Raji (cell line): ENCODE results near the gene TBCD.

Experiments used
- POLR2A ChIP-seq: IDR thresholded peaks from 2 replicates; pipeline ENCODE4 v1.6.1; 2011; ENCODE audit warnings: low read depth, low read length, control low read depth; ENCODE audit not compliant: insufficient read depth

TBCD gene

DNA sequence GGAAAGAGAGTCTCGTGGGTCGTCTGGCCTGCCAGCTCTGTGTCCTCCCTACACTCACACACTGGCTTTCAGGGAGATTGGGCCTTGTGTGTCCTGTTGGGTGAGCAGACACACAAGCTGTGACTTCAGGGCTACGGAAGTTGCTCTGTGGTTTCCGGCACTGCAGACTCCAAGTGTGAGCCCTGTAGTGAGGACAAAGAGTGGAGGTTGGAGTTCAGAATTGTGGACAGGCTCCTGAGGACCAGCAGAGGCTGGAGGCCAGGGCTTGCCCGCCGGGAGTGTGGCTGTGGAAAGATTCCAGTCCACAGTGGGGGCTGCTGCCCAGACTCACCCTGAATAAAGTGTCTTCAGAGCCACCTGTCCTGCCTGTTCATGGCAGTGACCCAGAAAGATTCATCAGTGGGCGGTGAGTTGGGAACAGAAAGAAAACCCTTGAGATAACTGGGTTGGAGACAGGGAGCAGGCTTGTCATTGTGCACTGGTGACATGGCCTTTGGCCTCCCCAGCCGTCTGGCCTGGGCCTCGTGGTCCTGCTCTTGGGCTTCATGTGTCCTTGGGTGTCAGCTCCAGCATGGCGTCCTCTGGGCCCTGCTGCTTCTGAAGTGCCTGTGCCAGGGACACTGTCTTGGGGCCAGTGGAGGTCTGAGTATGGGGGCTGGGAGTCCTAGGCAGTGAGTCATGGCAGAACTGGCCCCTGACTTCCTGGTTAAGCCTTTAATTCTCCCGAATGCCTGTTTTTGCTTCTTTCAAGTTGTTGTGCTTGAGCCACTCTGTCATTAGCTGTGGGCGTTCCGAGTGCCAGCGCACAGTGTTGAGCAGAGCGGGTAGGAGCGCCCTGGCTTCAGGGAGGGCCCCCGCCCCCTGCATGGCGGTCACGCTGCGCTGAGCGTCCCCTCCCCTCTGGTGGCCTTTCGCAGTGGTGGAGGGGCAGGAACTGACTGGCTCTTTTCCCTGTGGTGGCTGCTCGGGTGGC, 107.9 kb downstream of the TBCD start:
- TF ChIP-seq POLR2A = no peak

DNA sequence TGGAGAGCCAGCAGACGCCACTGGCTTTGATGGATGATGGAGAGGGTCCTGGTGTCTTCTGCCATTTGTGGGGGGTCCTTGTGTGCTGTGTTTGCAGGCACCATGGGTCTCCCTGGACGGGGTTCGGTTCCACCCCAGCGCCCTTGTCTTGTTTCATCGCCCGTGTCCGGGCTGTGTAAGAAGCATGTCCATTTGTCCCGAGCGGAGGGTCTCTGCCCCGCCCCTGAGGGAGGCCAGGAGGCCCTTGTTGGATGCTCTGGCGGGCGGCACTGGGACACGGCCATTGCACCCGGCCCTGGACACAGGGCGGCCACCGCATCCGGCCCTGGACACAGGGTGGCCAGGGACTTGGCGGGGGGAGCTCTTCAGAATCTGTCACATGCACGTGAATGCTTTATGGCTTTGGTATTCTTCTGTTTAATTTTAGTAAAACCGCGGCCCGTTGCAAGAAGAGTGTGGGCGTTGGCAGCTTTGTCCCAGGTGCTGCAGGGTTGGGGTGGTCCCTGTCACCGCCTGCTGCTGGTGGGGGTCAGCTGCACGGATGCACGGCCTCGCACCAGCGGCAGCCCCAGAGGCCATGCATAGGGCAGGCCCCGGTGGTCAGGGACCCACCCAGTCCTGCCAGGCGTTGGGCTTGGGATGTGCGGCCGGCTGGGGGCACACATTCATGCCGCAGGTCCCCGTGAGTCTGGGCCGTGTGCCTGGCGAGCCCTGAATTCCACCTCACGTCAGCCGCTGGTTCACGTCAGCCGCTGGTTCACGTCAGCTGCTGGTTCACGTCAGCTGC, 108.9 kb downstream of the TBCD start:
- no peak for TF ChIP-seq POLR2A

GRCh38 chr17:82861393-82861775, 109.5 kb downstream of the TBCD start:
- no peak for TF ChIP-seq POLR2A

GRCh38 chr17:82862191-82862590, 110.3 kb downstream of the TBCD start:
- no peak for TF ChIP-seq POLR2A

DNA sequence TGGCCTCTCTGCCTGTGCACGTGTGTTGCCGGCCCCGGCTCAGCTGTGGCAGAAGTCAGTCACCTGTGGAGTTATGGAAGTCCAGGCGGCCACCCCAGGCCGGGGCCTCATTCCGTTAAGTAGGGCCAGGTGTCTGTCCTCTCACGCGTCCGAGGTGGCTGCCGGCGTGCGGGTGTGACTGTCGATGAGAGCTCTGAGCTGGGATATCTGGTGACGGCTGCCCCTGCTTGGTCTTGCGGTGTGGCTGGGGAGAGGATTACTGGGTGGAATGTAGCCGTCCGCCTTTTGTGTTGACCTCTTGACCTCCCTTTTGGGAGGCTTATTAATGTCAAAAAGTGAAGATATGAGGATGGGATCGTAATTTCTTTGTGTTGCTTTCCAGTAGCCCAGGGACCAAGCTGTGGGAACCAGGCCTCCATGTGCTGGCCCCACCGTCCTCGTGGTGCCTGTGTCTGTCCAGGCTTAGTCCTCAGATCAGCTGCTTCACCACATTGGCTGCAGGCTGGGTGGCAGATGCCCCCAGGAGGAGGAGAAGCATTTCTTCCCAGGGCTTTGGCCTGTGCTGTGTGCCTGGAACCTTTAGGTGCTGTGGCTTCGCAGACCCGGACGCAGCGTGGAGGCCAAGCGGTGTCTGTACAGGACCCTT, 111.0 kb downstream of the TBCD start:
- TF ChIP-seq POLR2A = no peak

GRCh38 chr17:82863383-82863940, 111.6 kb downstream of the TBCD start:
- no peak for TF ChIP-seq POLR2A

DNA sequence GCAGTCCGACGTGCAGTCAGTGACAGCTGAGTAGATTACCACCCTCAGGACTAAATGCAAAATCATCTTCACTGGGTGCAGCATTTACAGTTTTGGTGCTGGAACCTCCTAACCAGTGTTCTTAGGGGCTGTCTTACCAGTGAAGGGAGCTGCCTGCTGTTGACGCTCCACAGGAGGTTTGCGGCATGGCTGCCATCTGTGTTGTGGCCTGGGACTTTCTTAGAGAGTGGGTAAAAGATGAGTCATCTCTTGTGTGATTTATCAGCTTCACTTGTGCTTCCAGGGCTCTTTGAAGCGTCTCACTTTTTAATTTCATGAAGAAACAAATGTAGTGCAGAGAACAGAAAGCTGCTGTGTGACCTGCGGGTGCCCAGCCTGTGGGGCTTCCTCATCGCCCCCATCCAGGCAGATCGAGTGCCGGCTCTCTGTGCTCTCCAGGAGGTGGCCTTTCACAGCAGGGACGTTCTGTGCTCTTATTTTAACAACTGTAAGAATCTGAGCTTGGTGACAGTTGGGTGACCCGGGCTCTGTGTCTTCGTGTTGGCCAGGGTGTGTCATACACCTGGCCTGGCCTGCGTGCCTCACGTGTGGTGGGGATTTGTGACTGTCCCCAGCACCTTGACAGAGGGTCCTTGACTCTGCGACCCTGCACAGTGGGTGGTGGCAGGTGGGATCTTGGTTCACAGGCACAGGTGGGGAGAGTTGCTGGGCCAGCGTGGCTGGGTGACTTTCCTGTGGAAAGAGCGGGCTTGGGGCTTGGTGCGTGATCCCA, 112.3 kb downstream of the TBCD start:
- no peak for TF ChIP-seq POLR2A

GRCh38 chr17:82864713-82865248, 112.9 kb downstream of the TBCD start:
- no peak for TF ChIP-seq POLR2A

GRCh38 chr17:82865274-82865673, 113.4 kb downstream of the TBCD start:
- no peak for TF ChIP-seq POLR2A

DNA sequence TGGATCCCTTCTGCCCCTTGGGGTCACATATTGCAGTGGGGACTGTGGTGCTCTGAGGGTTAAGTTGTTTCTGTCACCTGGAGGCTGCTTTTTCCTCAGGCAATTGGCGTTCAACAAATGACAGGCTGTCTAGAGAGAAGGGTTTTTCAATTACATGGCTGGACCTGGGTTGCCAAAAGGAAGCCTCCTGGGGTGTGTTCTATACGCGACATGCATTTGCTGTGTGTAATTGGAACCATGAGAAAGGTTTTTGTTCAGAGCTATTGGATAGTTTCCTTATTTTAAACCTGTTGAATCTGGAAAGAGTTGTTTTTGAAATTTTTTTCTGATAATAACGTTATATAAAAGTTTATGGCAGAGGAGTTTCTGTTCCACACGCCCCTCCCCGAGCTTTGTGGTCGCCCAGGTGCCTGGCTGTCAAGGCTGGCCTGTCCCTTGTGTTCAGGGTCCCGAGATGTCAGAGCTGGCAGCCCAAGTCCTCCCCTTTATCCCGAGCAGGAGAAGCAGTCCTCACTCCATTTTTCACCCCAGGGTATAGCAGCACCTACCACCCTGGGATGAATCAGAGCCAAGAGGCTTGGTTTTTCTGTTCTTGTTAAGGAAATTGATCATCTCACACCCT, 114.0 kb downstream of the TBCD start:
- no peak for TF ChIP-seq POLR2A

DNA sequence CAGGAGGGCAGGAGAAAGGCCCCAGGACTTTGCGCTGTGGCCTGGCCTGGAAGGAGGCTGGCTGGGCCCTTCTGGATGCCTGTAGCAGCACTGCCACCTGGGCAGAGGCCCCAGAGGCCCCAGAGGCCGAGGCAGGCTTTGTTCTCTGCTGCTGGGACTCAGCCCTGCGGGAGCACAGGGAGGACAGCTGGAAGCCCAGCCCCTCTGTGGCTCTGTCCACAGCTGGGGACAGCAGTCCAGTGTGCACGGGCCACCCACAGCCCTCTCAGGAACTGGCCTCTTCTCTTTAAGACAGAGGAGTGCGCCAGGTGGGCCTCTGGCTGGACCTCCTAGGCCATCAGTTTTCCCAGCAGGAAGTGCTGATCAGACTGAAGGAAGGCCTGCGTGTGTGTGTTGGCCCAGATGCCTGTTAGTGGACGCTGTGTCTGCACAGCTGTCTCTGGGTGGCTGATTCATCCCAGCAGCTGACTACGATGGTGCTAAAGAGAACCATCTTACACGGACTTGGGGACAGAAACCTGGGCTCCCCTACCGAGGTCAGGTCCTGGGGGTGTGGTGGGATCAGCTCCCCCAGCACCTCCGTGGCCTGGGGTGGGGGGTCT, 114.8 kb downstream of the TBCD start:
- no peak for TF ChIP-seq POLR2A

DNA sequence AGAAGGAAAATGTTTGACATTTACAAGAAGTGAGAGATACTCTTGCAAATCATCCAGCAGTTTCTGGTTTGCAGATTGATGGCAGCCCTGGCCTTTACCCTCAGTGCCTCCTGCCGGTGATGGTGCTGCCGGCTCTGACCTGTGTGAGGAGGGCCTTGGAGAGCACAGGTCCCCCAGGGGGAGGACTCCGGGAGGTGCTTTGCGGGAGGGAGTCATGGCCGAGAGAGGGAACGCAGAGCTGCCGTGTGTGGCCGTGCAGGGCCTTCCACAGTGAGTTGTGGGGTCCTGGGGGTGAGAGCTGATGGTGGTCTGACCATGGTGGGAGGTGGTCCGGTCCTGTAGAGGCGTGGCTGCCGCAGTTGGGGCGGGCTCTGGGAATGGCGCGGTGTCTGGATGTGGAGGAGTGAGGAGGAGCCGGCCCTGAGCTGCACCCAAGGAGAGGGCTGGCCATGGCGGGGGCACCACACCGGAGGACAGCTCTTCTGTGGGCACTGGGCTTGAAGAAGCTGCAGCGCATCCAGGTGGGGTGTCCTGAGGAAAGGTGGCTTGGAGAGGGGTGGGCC, 116.0 kb downstream of the TBCD start:
- no peak for TF ChIP-seq POLR2A

DNA sequence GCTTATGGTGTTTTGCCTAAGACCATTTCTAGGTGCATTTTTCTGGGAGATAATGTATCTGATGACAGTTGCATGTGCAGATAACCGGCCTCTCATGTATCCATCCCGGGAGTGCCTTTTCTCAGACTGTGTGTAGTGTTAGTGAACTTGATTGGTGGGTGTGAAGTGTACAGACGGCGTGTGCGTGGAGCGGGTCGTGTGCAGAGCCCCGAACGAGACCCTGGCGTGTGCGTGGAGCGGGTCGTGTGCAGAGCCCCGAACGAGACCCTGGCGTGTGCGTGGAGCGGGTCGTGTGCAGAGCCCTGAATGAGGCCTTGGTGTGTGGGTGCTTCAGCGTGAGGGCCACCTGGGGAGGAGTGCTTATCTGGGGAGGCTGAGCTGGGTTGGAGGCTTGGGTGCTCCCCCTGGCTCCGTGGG, 116.9 kb downstream of the TBCD start:
- no peak for TF ChIP-seq POLR2A
